H4 (cell line): ENCODE measurements around the gene COL9A2. TPM values are rescaled to one million over a fixed set of nuclear protein-coding genes. Genes with fewer than 3 reads are reported as not detected.

Experiments
- DNase-seq: peaks from one replicate; pipeline ENCODE4 v3.0.0-alpha.2; 2015; ENCODE audit warnings: low spot score
- total RNA-seq: library from RNA; depleted of rRNA; stranded (reverse); fragments of >200 nt; shearing (Covaris generic); gene quantifications from 2 replicates; pipeline ENCODE4 v1.2.3, GENCODE V29; 2014

The COL9A2 gene
- total RNA-seq, 1 experiment from 2014 or later, result 0.85 TPM

DNA sequence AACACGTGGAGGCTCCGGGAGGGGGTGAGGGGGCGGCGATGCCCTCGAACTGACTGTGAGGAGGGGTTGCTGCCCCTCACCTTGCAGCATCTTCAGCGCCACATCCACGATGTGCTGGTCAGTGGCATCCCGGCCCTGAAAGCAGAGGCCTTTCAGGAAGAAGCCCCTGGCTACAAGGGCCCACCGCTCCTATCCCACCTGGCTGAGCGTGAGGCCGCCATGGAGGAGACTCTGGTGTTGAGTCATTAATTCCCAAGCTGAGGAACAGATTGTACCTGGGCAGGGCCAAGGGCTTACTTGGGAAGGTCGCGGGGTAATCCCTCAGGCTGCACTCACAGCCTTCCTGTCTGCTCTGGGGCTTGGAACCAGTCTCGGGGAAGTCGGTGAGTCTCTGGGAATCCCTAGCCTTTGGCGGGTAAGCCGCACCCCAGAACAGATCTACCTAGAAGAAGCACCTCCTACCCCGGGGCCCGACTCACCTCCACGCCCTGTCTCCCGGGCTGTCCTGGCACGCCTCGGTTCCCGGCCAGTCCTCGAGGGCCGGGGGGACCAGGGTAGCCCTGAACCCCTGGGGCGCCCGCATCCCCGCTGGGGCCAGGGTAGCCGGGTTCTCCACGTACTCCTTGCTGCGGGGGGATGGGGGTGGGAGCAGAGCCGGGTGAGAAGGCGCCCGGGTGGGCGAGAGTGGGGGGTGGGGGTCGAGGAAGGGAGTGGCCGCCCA lies 13.9 kb downstream of the COL9A2 start:
- DNase-seq, result no peak

DNA sequence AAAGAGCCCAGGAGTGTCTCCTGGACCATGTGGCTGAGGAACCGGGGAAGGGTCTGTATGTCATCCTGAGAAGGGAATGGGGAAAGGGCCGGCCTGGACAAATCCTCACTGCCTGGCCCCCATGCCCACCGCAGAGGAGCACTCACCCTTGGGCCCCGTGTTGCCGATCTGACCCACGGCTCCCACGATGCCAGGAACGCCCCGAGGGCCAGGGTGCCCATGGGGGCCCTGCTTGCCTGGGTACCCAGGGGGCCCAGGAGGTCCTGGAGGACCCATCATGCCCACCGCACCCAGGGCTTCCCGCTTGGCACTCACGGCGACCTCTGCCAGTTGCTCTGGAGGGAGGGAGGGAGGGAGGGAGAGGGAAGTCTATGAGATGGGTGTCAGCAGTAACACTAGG lies 14.6 kb downstream of the COL9A2 start:
- no peak for DNase-seq

DNA sequence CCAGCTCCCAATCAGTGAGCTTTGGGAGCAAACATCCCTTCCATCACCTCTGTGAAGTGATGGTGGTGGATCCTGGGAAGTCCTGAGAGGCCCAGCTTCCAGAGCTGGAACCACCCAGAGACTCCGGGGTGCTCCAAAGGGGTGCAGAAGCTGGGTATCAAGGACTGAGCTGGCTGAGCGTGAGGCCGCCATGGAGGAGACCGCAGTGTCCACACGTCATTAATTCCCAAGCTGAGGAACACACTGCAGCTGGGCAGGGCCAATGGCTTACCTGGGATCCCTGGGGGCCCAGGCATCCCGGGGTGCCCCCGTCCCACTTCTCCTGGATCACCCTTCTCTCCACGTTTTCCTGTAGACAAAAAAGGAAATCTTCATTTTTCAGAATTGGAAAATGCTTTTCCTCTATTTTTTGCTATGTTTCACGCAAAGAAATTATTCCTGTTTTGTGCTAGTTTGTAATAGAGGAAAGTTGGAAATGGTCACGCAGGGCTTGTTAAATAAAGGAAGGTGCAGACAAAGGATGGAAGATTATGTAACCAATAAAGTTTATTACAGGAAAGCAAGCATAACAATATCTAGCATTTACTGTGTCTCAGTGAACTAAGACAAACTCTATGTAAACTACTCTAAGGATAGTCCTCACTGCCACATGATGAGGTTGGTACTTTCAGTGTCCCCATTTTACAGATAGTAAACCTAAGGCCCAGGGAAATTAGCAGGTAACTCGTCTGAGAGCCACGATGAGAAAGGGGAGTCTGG lies 15.4 kb downstream of the COL9A2 start:
- no peak for DNase-seq

GRCh38 chr1:40301066-40301465 lies 16.0 kb downstream of the COL9A2 start:
- DNase-seq, result no peak

- no peak for DNase-seq
These were observed 16.4 kb downstream of the COL9A2 start for GRCh38 chr1:40300651-40301050.

- no peak for DNase-seq
These were observed 16.9 kb downstream of the COL9A2 start for GRCh38 chr1:40300249-40300567.

DNA sequence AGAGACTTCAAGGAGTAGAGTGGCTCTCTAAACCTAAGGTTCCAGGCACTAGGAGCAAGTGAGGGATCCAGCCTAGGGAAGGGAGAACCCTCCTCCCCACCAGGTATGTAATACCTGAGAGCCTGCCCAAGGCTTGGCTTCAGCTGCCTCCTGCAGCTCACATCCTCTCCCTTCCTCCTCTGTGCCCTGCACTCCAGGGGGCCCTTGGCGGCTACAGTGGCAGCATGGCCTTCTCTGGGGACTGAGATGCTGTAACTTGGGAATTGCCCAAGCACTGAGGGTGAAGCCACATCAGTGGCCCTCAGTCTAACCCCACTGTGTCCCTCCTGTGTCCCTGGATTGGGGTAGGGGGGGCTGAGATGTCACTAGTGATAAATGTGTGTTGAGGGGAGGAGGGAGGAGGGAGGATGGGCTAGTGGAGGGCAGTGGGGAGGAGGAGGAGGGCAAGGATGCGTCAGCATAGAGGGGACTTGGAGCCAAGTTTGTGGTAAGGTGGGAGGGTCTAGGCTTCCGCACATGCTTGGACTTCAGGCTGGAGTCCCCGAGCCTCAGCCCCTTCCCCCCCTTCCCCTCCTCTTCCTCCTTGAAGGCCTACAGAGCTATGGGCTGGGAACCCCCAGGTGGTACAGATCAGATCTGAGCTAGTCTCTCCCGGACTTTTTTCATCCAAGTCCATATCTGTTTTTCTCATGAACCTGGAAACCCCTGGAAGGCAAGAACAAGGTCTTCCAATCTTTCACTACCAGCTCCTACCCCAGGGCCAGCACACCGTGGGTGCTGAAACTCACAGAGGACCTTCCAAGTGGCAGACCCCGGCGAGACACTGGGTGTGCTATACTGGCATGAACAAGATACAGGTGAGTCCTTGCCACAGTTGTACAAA lies 17.5 kb downstream of the COL9A2 start:
- DNase-seq, result no peak

- DNase-seq, result no peak
These were observed 25.8 kb downstream of the COL9A2 start for GRCh38 chr1:40291293-40291692.

DNA sequence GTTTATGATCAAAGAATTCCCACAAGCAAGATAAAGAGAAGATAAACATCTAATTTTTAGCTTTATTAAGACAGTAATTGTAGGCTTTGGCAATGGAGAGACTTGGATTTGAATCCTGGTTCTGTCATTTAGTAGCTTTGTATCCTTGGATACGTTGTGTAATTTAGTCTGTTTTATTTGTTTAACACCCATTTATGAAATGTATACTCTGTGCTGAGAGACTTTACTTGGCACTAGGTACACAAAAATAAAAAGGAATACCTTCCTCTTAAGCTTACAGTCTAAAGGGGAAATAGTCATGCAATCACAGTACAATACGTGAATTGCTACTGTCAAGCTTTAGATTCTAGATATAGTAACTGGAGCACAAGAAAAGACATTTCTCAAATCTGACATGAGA lies 35.2 kb downstream of the COL9A2 start:
- DNase-seq, result no peak

DNA sequence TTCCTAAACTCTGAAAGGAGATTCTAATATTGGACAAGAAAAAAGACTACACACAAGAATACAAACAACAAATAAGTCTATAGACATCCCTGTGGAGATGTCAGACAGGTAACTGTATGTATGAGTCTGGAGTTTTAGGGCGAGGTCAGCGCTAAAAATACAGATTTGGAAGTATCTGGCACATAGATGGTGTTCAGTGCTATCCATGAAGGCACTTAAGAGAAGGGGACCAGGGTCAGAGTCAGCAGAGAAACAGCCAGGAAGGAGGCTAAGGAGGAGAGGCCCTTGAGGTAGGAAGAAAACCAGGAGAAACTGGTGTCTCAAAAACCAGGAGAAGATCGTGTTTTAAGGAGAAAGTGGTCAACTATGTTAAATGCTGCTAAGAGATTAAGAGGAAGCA lies 41.0 kb downstream of the COL9A2 start:
- no peak for DNase-seq

- DNase-seq, result no peak
These were observed 42.8 kb downstream of the COL9A2 start for GRCh38 chr1:40274331-40274730.

DNA sequence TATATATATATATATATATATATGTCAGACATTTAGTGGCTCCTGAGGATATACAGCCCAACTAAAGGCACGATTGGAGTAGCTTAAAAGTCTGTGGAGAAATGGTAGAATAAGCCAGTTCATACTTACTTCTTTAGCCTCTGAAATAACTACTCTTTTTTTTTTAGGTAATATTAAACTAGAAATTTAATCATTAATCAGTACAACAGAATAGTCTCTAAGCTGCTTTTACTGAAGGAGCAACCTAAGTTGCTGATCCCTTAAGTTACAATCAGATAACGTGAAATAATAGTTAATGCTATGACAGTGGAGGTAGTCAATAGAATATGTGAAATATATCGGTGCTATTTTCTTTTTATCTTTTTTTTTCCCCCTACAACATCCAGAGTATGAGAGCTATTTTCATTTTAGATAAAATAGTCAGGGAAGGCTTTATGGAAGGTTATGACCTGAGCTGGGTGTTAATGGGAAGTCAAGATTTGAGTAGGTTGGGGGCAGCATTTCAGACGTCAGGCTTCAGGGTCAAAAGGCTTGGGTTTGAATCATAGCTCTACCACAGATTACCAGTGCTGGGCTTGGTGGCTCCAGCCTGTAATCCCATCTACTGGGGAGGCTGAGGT lies 43.4 kb downstream of the COL9A2 start:
- no peak for DNase-seq

- DNase-seq, result no peak
These were observed 44.4 kb downstream of the COL9A2 start for GRCh38 chr1:40272653-40273213.

GRCh38 chr1:40270152-40270834 lies 46.8 kb downstream of the COL9A2 start:
- no peak for DNase-seq

GRCh38 chr1:40268211-40268610 lies 48.9 kb downstream of the COL9A2 start:
- no peak for DNase-seq

- DNase-seq, result peak; percentile 27
These were observed 49.3 kb downstream of the COL9A2 start for GRCh38 chr1:40267767-40268187.

GRCh38 chr1:40266786-40267535 lies 50.1 kb downstream of the COL9A2 start:
- DNase-seq, result no peak

DNA sequence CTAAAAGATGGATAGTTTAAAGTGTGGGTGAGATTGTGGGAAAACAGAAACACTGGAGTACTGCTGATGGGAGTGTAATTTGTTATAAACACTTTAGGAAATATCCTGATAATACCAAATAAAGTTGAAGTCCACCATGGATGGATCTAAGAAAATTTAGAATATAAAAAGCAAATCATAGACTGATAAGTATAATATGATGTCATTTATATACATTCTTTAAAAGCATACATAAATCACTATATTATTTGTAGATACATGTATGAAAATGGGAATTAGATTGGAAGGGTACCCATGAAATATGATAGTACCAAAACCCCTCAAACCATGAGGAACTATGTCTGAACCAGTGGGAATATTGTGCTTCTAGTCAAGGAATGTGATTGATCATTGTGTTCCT lies 51.2 kb downstream of the COL9A2 start:
- no peak for DNase-seq

DNA sequence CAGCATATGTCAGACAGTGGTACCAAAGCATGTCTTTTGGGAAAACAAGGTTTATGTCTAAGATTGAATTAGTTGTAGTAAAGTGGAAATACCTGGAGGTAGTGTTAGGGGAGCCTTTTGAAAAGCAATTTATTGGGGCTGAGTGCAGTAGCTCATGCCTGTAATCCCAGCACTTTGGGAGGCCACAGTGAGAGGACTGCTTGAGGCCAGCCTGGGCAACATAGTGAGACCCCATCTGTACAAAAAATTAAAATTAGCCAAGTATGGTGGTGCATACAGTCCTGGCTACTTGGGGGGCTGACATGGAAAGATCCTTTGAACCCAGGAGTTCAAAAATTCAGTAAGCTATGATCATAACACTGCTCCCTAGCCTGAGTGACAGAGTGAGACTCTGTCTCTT lies 51.8 kb downstream of the COL9A2 start:
- no peak for DNase-seq

DNA sequence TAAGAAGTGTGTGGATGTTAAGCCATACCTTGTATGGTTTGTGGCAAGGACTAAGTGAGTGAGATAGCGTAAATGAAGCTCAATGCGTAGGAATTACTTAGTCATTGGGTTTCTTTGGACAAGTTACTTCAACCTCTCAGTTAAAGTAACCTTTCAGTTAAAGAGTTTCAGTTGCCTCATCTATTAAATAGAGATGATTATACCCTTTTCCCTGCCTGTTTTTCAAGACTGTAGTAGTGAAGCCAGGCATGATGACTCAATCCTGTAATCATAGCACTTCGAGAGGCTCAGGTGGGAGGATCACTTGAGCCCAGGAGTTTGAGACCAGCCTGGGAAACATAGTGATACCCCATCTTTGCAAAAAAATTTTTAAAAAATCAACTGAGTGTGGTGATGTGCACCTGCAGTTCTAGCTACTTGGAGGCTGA lies 52.7 kb downstream of the COL9A2 start:
- no peak for DNase-seq

- DNase-seq, result no peak
These were observed 58.7 kb downstream of the COL9A2 start for GRCh38 chr1:40258445-40258769.
